SK-N-SH treated with all-trans-retinoic acid at 6 μM for 48 hours (cell line): ENCODE data around the gene ZNF575.
A peak's percentile ranks its signal among the peaks of the same experiment; 100 is the strongest.
"Not testable (repeated sequence)": the region's sequence is repeated elsewhere in the genome, so short reads cannot be mapped to it uniquely, and the experiment has no call there.

ENCODE experiments used
- ATAC-seq: fragments of 200-7000 bp; cut with Tn5 transposase; 3 replicates; pipeline ENCODE4 v1.9.1; 2020; ENCODE audit warnings: mild to moderate bottlenecking, moderate library complexity
- ARNTL ChIP-seq: fragments of 450-650 bp; formaldehyde crosslinking; IDR thresholded peaks from 2 replicates; pipeline ENCODE4 v1.5.0; 2020; ENCODE audit warnings: low read depth, mild to moderate bottlenecking, moderate library complexity, borderline replicate concordance
- BACH2 ChIP-seq: fragments of 250-450 bp; sonication (Bioruptor Pico); IDR thresholded peaks from 2 replicates; pipeline ENCODE4 v1.9.0; 2021; ENCODE audit warnings: mild to moderate bottlenecking, borderline replicate concordance
- ESRRG ChIP-seq: fragments of 250-450 bp; sonication (Bioruptor Pico); IDR thresholded peaks from 2 replicates; pipeline ENCODE4 v1.6.1; 2021; ENCODE audit warnings: mild to moderate bottlenecking
- GLIS3 ChIP-seq: fragments of 250-450 bp; sonication (Bioruptor Pico); IDR thresholded peaks from 2 replicates; pipeline ENCODE4 v1.5.0; 2020; ENCODE audit warnings: mild to moderate bottlenecking, moderate library complexity
- ISL1 ChIP-seq: fragments of 250-450 bp; sonication (Bioruptor Pico); IDR thresholded peaks from 2 replicates; pipeline ENCODE4 v2.1.2; 2022; ENCODE audit warnings: mild to moderate bottlenecking, moderate library complexity
- OSR1 ChIP-seq: fragments of 250-450 bp; sonication (Bioruptor Pico); IDR thresholded peaks from 2 replicates; pipeline ENCODE4 v1.8.0; 2022; ENCODE audit warnings: moderate library complexity, mild to moderate bottlenecking, inconsistent platforms
- PPARA ChIP-seq: fragments of 250-450 bp; sonication (Bioruptor Pico); IDR thresholded peaks from 2 replicates; pipeline ENCODE4 v1.5.0; 2020; ENCODE audit warnings: mild to moderate bottlenecking, borderline replicate concordance
- TCF4 ChIP-seq: fragments of 250-450 bp; sonication (Bioruptor Pico); IDR thresholded peaks from 2 replicates; pipeline ENCODE4 v1.8.0; 2021; ENCODE audit warnings: mild to moderate bottlenecking, moderate library complexity, borderline replicate concordance
- TOX ChIP-seq: fragments of 250-450 bp; sonication (Bioruptor Pico); IDR thresholded peaks from 2 replicates; pipeline ENCODE4 v1.8.0; 2021; ENCODE audit warnings: mild to moderate bottlenecking, moderate library complexity, borderline replicate concordance
- ZC3H10 ChIP-seq: fragments of 250-450 bp; sonication (Bioruptor Pico); IDR thresholded peaks from 2 replicates; pipeline ENCODE4 v1.5.1; 2021; ENCODE audit warnings: mild to moderate bottlenecking, moderate library complexity
- ZFP3 ChIP-seq: fragments of 250-450 bp; sonication (Bioruptor Pico); IDR thresholded peaks from 2 replicates; pipeline ENCODE4 v1.5.0; 2020; ENCODE audit warnings: mild to moderate bottlenecking, moderate library complexity
- ZFP30 ChIP-seq: fragments of 450-650 bp; formaldehyde crosslinking; IDR thresholded peaks from 2 replicates; pipeline ENCODE4 v1.5.0; 2022; ENCODE audit warnings: mild to moderate bottlenecking, moderate library complexity
- ZNF565 ChIP-seq: fragments of 450-650 bp; formaldehyde crosslinking; conservative IDR thresholded peaks from 2 replicates; pipeline ENCODE4 v1.5.0; 2020; ENCODE audit warnings: low read depth, mild to moderate bottlenecking, moderate library complexity
- ZNF70 ChIP-seq: fragments of 450-650 bp; formaldehyde crosslinking; IDR thresholded peaks from 2 replicates; pipeline ENCODE4 v1.5.0; 2020; ENCODE audit warnings: mild to moderate bottlenecking, moderate library complexity
- ZNF8 ChIP-seq: fragments of 450-650 bp; formaldehyde crosslinking; IDR thresholded peaks from 2 replicates; pipeline ENCODE4 v1.5.0; 2020; ENCODE audit warnings: mild to moderate bottlenecking, moderate library complexity
- TF ChIP-seq, protein P1 (sequence below): fragments of 250-450 bp; sonication (Bioruptor Pico); IDR thresholded peaks from 2 replicates; pipeline ENCODE4 v1.8.0; 2021; ENCODE audit warnings: low read depth, mild to moderate bottlenecking, moderate library complexity, borderline replicate concordance
- TF ChIP-seq, protein P2 (sequence below): fragments of 250-450 bp; sonication (Bioruptor Pico); IDR thresholded peaks from 2 replicates; pipeline ENCODE4 v1.5.1; 2021; ENCODE audit warnings: mild to moderate bottlenecking, moderate library complexity

ZNF575 gene

DNA sequence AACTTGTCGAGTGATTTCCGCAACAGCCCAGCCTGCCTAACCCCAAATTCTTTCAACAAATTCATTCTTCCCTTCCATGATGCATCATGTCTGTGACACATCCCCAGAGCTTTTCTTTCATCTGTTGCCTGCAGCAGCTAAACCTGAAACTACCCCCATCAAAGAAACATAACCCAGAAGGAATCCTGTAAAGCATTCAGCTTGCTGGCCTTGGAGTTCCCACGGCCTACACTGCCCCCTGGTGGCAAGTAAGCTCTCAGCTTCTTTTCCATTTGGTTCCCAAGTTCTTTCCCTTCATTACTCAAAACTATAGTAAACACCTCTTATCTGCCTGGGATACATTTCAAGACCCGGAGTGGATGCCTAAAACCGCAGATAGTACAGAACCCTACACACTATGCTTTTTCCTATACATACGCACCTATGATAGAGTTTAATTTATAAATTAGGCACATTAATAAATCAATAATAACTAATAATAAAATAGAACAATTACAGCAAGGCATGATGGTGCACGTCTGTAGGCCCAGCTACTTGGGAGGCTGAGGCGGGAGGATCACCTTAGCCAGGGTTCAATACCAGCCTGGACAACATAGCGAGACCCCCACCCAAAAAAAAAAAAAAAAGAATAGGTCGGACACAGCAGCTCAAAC is 13.4 kb upstream of the ZNF575 start:
- peak; percentile 92 for ATAC-seq

GRCh38 chr19:43522929-43523328 is 10.1 kb upstream of the ZNF575 start:
- ATAC-seq, result no peak
- no peak for TF ChIP-seq TCF4 (CRISPR knock-in tag)

More for the DNA sequence above, 13.4 kb upstream of the ZNF575 start:
- TF ChIP-seq, protein P1, sequence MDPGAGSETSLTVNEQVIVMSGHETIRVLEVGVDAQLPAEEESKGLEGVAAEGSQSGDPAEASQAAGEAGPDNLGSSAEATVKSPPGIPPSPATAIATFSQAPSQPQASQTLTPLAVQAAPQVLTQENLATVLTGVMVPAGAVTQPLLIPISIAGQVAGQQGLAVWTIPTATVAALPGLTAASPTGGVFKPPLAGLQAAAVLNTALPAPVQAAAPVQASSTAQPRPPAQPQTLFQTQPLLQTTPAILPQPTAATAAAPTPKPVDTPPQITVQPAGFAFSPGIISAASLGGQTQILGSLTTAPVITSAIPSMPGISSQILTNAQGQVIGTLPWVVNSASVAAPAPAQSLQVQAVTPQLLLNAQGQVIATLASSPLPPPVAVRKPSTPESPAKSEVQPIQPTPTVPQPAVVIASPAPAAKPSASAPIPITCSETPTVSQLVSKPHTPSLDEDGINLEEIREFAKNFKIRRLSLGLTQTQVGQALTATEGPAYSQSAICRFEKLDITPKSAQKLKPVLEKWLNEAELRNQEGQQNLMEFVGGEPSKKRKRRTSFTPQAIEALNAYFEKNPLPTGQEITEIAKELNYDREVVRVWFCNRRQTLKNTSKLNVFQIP, result no peak
- TF ChIP-seq TCF4 (CRISPR knock-in tag), result no peak
- TF ChIP-seq ZFP30, result no peak
- no peak for TF ChIP-seq OSR1 (CRISPR knock-in tag)
- no peak for TF ChIP-seq PPARA (CRISPR knock-in tag)
- no peak for TF ChIP-seq ZC3H10 (CRISPR knock-in tag)
- no peak for TF ChIP-seq ZNF70 (CRISPR knock-in tag)
- TF ChIP-seq ZFP3 (CRISPR knock-in tag), result no peak
- TF ChIP-seq TOX (CRISPR knock-in tag), result no peak
- no peak for TF ChIP-seq ARNTL (CRISPR knock-in tag)
- TF ChIP-seq GLIS3 (CRISPR knock-in tag), result no peak
- TF ChIP-seq, protein P2, sequence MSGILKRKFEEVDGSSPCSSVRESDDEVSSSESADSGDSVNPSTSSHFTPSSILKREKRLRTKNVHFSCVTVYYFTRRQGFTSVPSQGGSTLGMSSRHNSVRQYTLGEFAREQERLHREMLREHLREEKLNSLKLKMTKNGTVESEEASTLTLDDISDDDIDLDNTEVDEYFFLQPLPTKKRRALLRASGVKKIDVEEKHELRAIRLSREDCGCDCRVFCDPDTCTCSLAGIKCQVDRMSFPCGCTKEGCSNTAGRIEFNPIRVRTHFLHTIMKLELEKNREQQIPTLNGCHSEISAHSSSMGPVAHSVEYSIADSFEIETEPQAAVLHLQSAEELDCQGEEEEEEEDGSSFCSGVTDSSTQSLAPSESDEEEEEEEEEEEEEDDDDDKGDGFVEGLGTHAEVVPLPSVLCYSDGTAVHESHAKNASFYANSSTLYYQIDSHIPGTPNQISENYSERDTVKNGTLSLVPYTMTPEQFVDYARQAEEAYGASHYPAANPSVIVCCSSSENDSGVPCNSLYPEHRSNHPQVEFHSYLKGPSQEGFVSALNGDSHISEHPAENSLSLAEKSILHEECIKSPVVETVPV (CRISPR knock-in tag), result no peak
- no peak for TF ChIP-seq ZNF565 (CRISPR knock-in tag)
- TF ChIP-seq ZNF8 (CRISPR knock-in tag), result no peak
- no peak for TF ChIP-seq BACH2 (CRISPR knock-in tag)

DNA sequence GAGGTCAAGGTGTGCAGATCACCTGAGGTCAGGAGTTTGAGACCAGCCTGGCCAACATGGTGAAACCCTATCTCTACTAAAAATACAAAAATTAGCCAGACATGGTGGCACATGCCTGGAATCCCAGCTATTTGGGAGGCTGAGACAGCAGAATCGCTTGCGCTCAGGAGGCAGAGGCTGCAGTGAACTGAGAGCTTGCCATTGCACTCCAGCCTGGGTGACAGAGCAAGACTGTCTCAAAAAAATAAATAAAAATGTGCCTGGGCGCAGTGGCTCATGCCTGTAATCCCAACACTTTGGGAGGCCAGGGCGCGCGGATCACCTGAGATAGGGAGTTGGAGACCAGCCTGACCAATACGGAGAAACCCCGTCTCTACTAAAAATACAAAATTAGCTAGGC is 9.3 kb upstream of the ZNF575 start:
- not testable (repeated sequence) for ATAC-seq

DNA sequence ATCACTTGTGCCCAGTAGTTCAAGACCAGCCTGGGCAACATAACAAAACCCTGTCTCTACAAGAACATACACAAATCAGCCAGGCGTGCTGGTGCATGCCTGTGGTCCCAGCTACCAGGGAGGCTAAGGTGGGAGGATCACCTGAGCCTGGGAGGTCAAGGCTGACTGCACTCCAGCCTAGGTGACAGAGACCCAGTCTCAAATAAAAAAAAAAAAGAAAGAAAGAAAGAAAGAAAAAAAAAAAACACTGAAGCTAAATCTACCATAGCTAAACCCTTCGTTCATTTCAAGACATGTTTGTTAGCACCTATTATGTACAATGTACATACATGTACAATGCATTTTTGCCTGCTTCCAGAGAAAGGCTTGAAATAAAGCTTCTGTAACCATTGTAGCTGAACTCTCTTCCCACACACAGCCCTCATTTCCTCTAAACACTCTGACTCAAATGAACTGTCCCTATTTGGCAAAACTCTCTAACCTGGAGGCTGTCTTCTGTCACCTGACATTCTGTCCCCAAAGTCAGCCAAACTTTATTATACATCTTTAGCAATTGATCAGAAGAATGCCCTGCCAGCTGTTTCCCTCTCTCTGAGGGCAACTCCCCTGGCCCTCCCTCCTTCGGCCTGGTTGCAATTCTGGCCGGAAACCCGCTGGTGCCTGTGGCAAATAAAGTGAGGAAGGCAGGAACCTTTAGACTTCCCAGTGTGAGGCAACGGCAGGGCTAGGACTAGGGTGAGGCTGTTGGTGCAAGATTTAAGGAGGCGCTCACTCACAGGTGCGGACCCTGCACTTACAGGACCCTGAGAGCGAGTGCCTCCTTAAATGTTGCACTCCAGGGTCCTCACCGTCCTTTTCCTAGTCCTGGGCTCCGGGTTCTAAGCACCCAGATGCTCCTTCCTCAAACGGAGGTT is 7.8 kb upstream of the ZNF575 start:
- TF ChIP-seq, protein P1, result no peak
- TF ChIP-seq TOX (CRISPR knock-in tag) (no peak), ESRRG (CRISPR knock-in tag) (no peak), ZNF8 (CRISPR knock-in tag) (no peak), GLIS3 (CRISPR knock-in tag) (no peak), ZNF565 (CRISPR knock-in tag) (no peak), BACH2 (CRISPR knock-in tag) (no peak)

DNA sequence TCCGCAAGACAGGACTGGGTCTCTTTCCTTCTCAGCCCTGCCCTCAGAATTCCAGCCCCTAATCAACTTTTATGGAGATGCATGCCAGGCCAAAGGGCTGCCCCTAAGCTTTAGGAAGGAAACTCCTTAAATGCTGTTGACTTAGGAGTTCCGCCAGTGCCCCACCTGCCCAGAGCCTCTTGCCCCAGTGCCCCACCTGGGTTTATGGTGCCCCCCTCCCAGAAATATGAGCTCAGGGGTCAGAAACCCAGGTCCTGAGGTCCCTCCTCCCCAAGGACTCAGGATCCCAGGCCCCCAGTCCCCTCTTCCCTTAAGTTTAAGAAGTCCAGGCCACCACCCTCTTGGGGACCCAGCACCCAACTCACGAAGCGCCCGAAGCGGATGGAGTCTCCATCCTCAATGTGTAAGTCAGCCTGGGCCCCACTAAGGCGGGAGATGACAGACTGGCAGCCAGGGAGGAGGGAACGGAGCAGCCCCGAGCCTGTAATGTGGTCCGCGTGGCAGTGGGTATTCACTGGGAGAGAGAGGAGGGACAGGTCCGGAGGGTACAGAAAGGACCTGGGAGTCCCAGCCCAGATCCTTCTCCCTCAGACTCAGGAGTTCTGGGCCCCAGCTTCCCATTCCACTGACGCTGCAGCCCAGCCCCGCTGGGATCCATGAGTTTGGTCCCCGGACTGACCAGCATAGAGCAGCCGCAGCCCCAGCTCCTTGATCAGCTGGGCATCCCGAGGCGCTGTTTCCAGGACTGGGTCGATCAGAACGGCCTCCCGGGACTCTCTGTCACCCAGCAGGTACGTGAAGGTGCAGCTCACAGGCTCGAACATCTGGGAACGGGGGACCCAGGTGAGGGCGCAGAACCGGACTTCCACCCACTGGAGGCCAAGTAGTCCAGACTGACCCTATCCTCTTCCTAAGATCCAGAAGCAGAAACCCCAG is 6.9 kb upstream of the ZNF575 start:
- TF ChIP-seq ARNTL (CRISPR knock-in tag), result no peak
- TF ChIP-seq ZC3H10 (CRISPR knock-in tag), result no peak
- TF ChIP-seq, protein P2 (CRISPR knock-in tag), result no peak
- no peak for TF ChIP-seq ISL1 (CRISPR knock-in tag)
- TF ChIP-seq TOX (CRISPR knock-in tag), result no peak
- peak; percentile 67 for ATAC-seq

More for the DNA sequence above, 7.8 kb upstream of the ZNF575 start:
- ATAC-seq, result no peak
